ACHN (cell line): ENCODE data around the gene GIMAP6.
"Not testable (repeated sequence)": the region's sequence is repeated elsewhere in the genome, so short reads cannot be mapped to it uniquely, and the experiment has no call there.

ENCODE experiments used
- DNase-seq: peaks from one replicate; pipeline ENCODE4 v3.0.0-alpha.2; 2015
- in situ Hi-C: cut with HindIII; loops from 2 replicates; pipeline ENCODE4 v1.10.0; 2017; ENCODE audit warnings: low sequenced_read_pairs, low pct_ligation_motif_present, low pct_unique_long_range_greater_than_20kb

GIMAP6 gene

DNA sequence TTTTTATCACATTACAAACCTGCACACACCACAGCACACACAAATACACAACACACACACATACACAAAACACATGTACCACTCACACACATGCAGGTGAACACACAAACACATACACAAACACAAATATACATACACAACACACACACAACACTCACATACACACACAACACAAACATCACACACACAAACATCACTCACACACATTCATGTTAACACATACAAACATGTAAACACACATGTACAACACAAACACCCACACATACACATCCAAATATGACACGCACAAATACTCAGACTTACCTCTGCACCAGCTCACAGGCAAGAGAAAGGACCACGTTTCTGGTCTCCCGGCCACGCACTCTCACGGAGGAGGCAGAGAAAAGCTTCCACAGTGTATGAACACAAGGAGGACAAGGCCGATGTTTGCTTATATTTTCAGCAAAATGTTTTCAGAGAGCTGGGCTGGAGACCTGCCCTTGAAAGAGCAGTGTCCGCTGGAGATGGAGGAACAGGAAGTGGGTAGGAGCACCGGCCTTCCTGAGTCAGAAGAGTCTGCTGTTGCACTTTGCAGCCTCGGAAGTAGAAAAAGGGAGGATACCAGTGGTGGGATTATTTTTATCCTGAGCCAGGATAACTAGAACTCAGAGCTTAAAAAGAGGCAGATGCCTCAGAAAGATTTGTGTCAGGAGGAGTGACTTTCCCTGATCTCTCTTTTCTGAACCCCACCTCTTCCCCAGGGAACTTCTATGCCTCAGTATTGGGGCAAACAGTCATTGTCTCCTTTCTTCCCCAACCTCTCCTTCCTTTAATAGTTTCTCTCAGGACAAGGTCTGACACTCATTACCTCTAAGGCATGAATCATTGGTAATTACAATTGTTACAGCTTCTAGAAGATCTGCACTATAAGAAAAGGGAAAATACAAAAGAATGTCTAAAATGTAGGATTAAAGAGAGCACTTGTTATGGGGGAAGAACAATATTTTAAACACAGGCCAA, at the start of gene GIMAP6:
Gene GIMAP6, minus strand, starts transcription at position 520 of the 999 bp plus-strand sequence. CDS start 2,243 bp downstream, outside the sequence.
- no peak for DNase-seq
- in situ Hi-C loops = no loop called here

GRCh38 chr7:150680364-150680763, 48.2 kb upstream of the GIMAP6 start:
- in situ Hi-C loops, DNase-seq: not testable (repeated sequence)

DNA sequence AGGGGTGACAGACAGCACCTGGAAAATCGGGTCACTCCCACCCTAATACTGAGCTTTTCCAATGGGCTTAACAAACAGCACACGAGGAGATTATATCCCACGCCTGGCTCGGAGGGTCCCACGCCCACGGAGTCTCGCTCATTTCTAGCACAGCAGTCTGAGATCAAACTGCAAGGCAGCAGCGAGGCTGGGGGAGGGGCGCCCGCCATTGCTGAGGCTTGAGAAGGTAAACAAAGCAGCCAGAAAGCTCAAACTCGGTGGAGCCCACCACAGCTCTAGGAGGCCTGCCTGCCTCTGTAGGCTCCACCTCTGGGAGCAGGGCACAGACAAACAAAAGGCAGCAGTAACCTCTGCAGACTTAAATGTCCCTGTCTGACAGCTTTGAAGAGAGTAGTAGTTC, 46.4 kb upstream of the GIMAP6 start:
- in situ Hi-C loops, DNase-seq: not testable (repeated sequence)

DNA sequence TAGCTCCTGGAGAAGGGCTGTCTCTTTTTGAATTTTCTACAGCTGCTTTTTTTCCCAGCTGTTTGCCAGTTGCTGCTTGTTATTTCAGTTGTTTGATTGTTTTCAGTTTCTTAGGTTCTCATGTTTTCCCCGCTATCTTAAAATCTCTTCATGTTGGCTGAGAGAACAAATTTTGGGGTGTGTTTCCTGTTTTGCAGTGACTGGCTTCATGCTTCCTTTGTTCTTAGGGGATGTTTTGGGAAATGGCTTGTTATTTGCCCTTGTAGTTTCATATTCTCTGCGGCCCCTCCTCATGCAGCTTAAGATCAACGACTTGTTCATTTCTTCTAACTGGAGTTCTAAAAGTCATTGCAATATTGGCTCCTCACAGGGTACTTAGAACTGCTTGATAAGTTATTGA, 44.7 kb upstream of the GIMAP6 start:
- in situ Hi-C loops, DNase-seq: not testable (repeated sequence)

DNA sequence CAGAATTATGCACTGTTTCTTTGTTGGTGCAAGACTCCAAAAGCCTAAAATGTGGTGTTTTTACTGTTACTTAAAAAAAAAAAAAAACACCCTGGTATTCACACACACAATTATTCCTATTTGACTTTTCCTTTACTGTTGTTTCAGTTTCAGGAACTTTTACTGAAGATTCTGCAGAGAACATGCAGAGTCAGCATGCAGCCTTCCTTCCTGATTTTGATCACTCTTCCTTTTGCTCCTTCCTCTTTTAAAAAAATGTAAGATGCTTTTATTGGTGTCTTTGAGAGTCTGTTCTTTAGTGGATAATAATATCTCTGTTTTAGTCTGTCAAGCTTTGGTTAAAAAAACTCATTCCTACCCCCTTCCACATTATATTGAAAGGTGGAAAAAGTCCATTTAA, 44.1 kb upstream of the GIMAP6 start:
- in situ Hi-C loops, DNase-seq: not testable (repeated sequence)

DNA sequence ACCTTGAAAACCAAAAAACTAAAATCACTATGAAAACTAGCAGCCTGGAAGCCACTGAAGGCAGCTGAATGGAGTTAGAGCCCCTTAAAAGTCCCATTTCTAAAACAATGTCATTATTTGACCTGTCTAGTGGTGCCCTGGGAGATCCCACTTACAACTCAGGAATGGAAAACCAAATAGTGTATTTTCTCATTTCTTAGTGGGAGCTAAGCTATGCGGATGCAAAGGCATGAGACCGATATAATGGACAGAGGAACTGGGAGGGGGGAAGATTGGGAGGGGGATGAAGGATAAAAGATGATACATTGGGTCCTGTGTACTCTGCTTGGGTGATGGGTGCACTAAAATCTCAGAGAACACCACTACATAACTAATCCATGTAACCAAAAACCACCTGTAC, 43.5 kb upstream of the GIMAP6 start:
- DNase-seq = no peak
- in situ Hi-C loops = no loop called here

- DNase-seq, in situ Hi-C loops: not testable (repeated sequence)
These were observed 39.8 kb upstream of the GIMAP6 start for GRCh38 chr7:150671798-150672585.

GRCh38 chr7:150668977-150669376, 36.8 kb upstream of the GIMAP6 start:
- no peak for DNase-seq
- in situ Hi-C loops = no loop called here

DNA sequence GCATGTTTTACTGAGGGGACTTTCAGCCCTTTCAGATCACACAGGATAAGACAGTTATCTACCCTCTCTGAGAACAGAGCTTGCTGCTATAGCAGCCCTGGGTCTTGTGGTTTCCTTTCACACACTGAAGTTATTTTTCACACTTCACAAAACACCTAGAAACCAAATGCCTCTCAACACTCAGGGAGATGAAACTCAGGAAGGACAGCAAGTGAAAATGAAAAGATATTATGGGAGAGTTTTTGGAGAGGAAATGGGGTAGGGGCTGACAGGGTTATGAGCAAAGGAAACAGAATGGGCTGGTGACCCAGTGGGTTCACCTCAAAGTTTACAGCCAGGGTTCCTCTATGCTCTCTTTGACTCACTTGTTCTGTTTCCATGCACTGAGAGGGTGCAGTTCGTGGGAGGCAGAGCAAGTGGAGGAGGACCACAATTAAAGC, 36.3 kb upstream of the GIMAP6 start:
- no peak for DNase-seq
- in situ Hi-C loops = no loop called here

GRCh38 chr7:150666412-150666811, 34.2 kb upstream of the GIMAP6 start:
- in situ Hi-C loops = no loop called here
- DNase-seq = no peak

DNA sequence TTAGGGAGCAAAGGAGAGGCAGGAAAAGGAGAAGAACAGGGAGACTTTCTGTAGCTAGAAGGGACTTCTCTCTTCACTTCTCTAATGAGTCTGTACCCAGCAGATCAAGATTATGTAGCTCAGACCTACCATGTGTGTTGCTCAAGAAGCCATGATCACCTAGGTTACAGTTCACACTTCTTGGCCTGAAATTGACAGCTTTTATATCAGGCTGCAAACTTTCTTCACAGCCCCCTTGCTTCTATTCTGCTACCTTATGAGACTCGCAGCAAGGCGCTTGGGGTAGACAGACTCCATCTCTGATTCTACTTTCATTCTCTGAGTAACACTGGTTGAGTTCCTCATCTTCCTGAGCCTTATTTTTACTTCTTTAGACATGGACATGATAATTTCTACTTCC, 33.7 kb upstream of the GIMAP6 start:
- in situ Hi-C loops = no loop called here

GRCh38 chr7:150665089-150665748, 33.0 kb upstream of the GIMAP6 start:
- in situ Hi-C loops = no loop called here
- no peak for DNase-seq

More for the DNA sequence above, 33.7 kb upstream of the GIMAP6 start:
- DNase-seq = no peak

DNA sequence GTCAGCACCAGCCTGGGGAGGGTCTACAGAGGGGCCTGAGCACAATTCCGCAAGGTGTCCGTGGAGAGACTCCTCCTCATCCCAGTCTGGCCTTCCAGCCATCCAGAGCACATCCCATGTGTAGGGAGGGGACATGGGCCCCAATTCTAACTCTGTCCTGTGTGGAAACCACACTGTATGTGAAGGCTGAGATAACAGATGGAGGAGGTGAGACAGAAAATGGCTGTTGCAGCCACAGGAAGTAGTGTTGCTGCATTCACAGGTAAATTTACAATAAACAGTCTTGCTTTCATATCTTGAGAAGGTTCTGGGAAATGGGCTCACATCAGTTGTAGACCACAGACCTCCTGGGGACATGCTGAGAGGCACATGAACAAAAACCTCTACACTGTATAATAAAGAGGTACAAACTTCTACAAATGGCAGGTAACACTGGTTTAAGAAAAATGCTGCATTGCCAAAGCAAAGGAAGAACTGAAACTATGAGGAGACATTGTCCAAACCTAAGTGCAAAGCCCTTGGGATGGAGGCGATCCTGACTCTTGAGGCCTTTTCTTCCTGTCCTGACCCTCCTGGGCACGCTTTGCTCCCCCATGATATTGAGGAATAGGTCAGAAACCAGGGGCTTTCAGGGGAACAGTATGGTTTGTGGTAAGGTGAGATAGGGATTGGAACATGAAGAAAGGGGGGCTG, 31.8 kb upstream of the GIMAP6 start:
- in situ Hi-C loops = no loop called here
- DNase-seq = no peak

GRCh38 chr7:150662821-150663220, 30.6 kb upstream of the GIMAP6 start:
- in situ Hi-C loops, DNase-seq: not testable (repeated sequence)

DNA sequence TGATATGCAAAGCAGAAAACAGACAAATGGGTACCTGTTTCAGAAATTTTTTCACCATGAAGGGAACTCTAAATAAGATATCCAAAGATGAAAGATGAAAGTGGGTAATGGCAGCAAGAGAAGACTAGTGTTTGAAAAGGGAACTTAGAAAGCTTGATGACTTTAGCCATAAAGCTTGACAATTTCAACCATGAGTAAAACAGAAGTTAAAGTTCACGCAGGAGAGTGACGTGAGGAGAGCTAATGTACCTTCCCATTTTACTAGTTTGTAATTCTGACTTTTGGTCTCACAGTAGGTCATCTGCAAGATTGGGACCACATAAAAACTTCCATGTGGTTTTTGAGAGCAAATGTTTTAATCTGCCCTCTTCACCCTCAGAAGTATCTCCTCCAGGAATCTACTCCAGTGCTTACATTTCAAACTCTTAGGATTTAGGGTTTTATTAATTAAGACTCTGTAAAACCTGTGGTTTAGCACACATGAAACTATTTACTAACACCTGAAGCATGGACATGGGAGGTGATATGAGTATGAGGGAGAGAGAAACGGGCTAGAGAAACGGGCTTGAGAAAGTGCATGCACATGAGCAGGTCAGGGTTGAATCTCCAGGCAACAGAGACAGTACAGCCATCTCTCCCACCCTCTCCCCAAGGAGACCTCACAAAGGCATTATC, 28.9 kb upstream of the GIMAP6 start:
- DNase-seq = no peak
- in situ Hi-C loops = no loop called here

- no peak for DNase-seq
- in situ Hi-C loops = no loop called here
These were observed 25.3 kb upstream of the GIMAP6 start for GRCh38 chr7:150657526-150657925.

DNA sequence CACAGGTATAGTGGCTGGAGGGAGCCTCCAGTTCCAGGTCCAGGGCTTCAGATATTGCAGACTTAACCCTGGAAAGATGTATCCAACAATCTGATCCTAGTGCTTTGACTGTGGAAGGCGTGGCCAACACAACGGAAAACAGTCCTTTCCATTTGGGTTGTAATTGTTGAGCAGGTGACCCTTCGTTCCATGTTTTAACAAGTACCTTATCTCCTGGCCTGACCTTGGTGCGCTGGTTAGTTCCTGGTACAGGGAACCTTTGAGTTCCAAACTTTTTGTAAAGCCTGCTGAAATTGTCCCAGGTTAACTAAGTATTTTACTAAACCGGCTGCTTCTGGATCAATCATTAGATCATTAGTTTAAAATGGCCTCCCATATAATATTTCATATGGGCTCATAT, 23.9 kb upstream of the GIMAP6 start:
- no peak for DNase-seq
- in situ Hi-C loops = no loop called here

- no peak for DNase-seq
- in situ Hi-C loops = no loop called here
These were observed 22.5 kb upstream of the GIMAP6 start for GRCh38 chr7:150654692-150655091.
